KOPT-K1 (cell line): Measurements from ENCODE around the gene ZNF385C.
A peak's percentile ranks its signal among the peaks of the same experiment; 100 is the strongest.

Experiments
- H3K27ac ChIP-seq: fragments of 200-600 bp; sonication (generic); 2 replicates; pipeline ENCODE4 v1.5.1; 2016; ENCODE audit warnings: antibody characterized with exemption, mild to moderate bottlenecking, low read depth, low read length; ENCODE audit not compliant: poor library complexity, severe bottlenecking
- H3K36me3 ChIP-seq: fragments of 200-600 bp; sonication (generic); 2 replicates; pipeline ENCODE4 v1.5.1; 2017; ENCODE audit warnings: antibody characterized with exemption, mild to moderate bottlenecking, low read length, moderate library complexity; ENCODE audit not compliant: insufficient read depth
- H3K9me3 ChIP-seq: fragments of 200-600 bp; sonication (generic); 2 replicates; pipeline ENCODE4 v1.5.1; 2017; ENCODE audit warnings: antibody characterized with exemption, low read length, mild to moderate bottlenecking; ENCODE audit not compliant: insufficient read depth, poor library complexity, severe bottlenecking

ZNF385C gene

DNA sequence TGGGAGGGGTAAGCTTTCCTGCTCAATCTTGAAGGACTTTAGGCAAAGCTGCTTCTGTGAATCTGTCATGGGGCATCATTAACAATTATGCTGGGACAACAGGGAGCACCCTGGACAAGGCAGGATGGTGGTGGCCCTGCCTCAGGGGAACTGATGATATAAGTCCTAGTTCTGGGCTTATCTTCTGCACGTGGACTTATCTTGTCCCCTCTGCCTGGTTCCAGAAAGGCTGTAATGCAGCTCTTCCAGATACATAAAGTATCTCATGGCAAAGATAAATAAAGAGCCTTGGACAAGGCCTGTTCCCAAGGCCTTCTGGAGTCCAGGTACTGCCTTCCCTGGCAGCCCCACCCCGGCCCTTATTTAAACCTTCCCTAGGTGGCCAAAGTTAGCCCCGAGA, 6.0 kb upstream of the ZNF385C start:
- Histone ChIP-seq H3K9me3 (no peaks in the 10 kb centered on the region), H3K27ac (no peak overlapping the region), H3K36me3 (peaks cover 27% of the 10 kb centered on the region; the same call in 1 of the 2 replicates)

DNA sequence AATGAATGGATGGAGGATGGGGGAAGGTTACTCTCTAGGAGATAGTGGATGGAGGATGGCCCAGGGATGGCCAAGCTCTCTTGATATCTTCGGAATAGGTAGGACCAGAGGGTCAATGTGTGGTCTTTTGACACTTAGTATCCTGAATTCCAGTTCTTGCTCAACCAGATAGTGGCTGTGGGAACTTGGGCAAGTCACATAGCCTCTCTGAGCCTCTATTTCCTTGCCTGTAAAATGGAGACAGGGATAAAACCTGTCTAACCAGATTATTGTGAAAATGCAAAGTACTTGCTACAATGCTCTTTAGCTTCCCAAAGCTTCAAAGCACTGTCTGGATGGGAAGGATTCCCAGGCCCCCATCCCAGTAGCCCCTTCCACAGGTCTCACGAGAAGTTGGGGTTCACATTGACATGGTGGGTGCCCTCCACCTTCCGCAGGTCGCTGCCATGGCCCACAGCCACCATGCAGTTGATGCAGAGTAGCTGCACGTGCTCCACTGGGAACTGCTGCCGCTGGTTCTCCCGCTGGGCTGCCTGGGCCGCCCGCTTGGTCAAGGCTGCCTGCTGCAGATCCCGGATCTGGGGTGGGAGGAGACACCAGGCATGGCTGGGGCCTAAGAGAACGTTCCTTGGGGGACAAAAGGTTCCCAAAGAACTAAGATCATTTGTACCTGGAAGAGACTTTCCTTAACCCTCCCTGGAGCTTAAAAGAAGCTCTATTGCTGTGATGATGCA, 5.1 kb upstream of the ZNF385C start:
- H3K9me3 ChIP-seq, result no peaks in the 10 kb centered on the region

DNA sequence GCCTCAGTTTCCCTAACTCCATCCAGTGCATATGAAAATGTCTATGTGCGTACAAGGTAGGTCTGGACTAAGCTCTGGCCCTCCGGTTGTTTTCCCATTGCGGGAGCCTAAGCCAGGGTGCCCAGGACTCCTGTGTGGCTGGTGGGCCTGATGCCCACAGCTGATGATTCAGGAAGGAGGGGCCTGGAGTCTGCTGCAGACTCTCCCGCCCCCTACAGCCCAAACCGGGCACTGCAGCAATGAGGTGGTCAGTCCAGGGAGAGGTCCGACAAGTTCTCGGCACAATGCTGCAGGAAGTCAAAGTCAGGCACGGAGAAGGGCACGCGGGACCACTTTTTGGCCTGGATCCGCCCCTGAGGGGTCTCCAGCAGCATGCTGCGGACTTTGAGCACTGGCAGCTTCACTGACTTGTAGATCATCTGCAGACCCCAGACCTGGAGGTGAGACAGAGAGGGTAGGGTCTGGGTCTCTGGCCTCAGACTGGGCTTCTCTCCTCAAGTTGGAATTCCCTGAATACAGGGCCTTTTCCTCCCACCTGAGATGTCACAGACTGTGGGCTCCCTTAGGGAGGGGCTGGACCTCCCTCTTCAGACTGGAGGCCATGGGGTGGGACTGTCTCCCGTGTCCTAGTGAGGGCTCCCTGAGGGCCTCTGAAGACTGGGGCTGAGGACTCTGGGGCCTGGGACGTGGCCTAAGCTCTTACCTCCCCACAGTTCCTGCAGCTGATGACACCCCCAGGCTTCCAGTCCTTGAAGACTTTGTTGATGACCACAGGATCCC, 3.4 kb upstream of the ZNF385C start:
- H3K9me3 ChIP-seq, result no peaks in the 10 kb centered on the region
- H3K27ac ChIP-seq, result no peak overlapping the region
- peaks cover 19% of the 10 kb centered on the region; the same call in 1 of the 2 replicates for H3K36me3 ChIP-seq

More for the DNA sequence above, 5.1 kb upstream of the ZNF385C start:
- H3K27ac ChIP-seq, result no peak overlapping the region
- H3K36me3 ChIP-seq, result peaks cover 19% of the 10 kb centered on the region; the same call in 1 of the 2 replicates

DNA sequence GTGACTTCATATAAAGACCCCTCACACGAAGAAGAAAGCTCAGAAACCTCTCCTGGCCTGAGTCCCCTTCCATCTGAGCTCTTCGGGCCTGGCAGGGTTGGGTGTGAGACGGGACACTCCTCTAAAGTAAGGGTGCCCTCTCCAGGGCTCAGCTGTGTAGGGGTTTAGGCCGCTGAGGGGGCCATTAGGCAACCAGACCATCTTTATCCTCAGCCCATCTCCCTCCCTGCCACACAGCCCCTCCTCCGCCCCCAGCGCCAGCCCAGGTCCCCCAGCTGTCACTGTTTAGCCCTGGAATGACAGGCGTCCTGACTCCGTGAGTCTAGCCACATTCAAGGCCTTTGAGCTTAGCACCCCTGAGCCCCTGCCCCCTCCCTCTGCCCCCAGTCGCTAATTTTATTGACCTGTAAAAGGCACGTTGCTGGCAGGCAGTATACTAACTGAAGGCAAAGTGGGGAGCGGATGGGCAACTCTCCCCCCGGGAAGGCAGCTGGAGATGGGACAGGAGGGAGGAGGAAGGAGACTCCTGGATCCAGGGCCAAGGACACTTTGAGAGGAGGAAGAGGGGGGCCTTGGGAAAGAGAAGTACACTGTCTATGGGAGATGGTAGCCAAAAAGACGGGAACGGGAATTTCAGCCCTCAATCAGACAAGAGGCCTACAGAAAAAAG, 592 bp upstream of the ZNF385C start:
- no peaks in the 10 kb centered on the region for H3K9me3 ChIP-seq
- H3K27ac ChIP-seq, result no peak overlapping the region

DNA sequence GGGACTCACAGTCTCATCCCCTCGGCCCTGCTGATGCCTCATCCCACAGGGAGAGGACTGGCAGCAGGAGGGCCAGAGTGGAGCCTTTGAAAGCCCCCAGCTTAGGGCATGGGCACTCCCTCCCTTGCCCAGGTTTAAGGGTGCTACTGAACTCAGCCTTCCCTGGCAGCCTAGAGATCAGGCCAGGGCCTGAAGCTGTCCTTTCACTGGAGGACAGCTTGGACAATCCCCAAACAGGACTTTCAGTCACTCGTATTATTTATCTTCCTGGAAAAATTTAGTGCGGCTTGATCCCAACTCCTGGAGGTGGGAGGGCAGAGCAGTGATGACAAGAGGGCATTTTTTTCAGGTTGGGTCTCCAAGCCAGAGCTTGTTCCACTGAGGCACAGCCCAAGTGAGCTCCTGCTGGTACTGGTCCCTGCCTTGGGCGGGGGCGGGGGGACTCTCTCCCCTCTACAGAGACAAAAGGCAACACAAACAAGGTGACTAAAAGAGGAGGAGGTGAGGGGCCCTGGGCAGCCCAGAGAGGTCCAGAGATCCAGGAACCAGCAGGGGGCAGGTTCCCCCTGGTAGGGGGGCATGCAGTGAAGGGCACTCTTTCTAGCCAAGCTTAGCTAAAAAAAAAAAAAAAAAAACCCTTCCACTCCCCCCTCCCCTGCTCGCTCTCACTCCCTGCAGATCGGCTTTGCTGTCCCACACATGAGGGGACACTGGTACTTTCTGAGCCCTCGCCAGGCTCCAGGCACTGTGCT, 1.7 kb downstream of the ZNF385C start:
- Histone ChIP-seq H3K36me3 (no peaks in the 10 kb centered on the region), H3K9me3 (no peaks in the 10 kb centered on the region), H3K27ac (no peak overlapping the region)

More for the DNA sequence above, 592 bp upstream of the ZNF385C start:
- peaks cover 7% of the 10 kb centered on the region; the same call in 1 of the 2 replicates for H3K36me3 ChIP-seq

DNA sequence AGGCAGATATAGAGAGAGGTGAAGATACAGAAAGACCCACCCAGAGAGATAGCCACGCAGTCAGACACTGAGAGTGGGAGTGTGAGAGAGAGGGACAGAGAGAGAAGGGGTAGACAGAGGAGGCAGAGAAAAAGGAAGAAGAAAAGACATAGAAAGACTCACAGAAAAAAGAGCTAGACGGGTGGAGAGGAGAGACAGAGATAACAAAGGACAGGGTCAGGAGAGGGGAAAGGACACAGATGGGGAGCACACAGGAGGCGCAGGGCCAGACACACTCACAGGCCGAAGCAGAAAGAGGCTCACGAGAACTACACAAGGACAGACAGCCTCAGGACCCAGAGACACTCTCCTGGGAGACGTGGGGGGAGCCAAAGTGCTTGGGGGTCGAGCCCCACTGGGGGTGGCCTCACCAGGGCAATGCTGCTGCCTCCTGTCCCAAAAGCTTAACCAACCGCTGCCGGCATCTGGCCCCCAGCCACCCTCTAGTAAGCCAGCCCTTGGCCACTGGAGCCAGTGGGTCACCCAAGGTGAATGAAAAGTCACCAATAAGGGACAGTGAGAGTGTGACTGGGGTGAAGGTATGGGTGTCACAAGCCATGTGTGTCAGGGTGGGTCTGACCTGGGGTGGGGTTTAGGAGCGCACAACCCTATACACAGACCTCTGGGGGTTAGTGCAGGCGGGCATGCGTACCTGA, 3.8 kb downstream of the ZNF385C start:
- H3K27ac ChIP-seq, result no peak overlapping the region
- no peaks in the 10 kb centered on the region for H3K36me3 ChIP-seq
- H3K9me3 ChIP-seq, result no peaks in the 10 kb centered on the region

DNA sequence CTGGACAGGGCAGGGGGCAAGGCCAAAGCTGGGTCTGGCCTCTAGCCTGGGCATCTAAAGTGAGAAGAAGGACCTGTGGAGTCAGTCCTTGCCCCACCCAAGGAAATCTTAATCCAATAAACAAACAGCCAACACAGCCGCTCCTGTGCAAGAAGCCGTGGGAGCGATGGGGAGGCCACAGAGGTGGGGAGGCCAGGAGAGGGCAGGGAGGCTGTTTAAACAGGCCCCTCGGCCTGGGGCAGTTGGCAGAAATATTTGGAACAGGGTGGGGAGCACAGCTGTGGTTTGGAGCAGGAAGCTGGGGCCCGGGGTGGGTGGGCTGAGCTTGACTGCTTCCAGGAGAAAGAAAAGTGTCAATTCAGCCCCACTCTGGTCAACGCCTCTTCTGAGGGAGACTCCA, 5.3 kb downstream of the ZNF385C start:
- no peaks in the 10 kb centered on the region for H3K36me3 ChIP-seq
- peak overlapping the region; percentile 37 for H3K27ac ChIP-seq
- no peaks in the 10 kb centered on the region for H3K9me3 ChIP-seq

DNA sequence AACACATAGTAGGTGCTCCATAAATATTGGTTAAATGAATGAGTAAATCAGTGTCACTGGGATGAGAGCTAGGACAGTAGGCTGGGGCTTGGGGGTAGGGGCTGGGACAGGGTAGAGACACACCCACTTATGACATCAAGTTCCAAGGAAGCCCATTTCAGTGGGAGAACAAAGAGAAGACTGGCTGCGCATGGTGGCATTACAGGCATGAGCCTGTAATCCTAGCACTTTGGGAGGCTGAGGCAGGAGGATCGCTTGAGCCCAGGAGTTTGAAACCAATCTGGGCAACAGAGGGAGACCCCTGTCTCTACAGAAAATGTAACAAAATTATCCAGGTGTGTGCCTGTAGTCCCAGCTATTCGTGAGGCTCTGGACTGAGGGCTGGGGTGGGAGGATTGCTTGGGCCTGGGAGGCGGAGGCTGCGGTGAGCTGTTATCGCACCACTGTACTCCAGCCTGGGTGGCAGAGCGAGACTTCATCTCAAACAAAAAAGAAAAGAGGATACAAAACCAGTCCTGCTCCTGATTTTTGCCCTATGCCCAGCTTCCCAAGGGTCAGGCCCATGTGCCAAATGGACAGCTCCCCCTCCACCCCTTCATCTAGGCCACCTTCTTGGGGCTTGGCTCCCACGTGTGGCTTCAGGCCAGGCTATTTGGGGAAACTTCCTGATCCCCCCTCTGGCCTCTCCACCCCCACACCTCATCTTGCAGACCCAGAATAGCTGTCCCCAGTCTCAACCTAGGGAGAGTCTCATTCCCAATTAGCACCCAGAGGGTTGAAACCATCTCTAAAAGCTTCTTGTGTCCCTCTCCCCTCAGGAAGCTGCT, 7.1 kb downstream of the ZNF385C start:
- Histone ChIP-seq H3K27ac (no peak overlapping the region), H3K36me3 (no peaks in the 10 kb centered on the region), H3K9me3 (no peaks in the 10 kb centered on the region)

DNA sequence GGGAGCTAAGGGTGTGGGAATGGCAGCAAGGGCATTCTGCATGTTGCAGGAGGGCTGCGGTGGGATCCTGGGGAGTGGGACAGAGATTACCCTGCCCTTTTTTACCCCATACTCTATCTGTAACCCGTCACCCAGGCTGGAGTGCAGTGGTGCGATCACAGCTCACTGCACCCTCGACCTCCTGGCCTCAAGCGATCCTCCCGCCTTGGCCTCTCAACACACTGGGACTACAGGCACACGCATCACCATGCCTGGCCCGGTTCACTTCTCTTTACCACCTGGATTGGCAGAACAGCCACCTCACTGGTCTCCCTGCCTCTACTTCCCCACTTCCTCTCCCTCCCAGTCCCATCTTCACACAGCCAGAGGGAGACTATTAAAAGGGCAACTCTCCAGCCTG, 9.5 kb downstream of the ZNF385C start:
- Histone ChIP-seq H3K36me3 (no peaks in the 10 kb centered on the region), H3K9me3 (no peaks in the 10 kb centered on the region), H3K27ac (no peak overlapping the region)

DNA sequence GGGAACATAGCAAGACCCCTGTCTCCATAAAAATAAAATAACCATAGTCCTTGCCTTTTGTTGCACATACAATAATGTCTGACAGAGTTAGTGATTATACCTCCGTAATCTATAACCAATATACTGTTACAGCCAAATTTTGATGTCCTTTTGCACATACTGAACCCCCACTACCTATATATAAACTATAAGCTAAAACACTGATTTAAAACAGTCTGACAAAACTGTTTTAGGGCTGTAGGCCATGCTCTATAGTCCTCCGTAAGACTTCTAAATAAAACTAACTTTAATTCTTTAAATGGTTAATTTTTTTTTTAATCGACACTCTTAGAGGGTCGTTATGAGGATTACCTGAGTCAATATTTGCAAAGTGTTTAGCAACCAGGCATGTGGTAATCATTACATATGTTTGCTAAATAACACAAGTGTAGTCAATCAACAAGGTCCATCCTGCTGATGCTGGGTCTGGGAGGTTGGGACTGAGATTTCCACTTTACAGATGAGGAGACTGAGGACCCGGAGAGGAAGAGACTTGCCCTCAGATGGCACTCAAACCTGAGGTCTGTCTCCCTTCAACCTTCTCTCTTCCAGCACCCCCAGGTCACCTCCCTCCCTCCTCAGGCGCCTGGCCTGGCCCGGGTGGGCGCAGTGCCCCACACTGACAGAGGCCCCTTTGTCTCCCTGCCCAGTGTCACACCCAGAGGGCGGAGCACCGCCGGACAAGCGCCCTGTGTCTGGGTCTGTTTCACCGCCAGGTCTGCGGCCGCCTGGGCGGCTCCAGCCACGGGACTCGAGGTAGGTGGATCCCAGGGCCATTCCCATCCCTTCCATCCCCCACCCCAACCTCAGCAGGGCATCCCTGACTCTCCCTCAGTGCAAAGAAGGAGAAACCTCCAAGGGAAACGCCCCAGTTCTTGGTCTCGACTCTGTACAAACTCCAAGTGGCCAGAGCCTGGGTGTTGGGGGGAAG, 10.3 kb downstream of the ZNF385C start:
- Histone ChIP-seq H3K9me3 (no peaks in the 10 kb centered on the region), H3K36me3 (no peaks in the 10 kb centered on the region), H3K27ac (no peak overlapping the region)

DNA sequence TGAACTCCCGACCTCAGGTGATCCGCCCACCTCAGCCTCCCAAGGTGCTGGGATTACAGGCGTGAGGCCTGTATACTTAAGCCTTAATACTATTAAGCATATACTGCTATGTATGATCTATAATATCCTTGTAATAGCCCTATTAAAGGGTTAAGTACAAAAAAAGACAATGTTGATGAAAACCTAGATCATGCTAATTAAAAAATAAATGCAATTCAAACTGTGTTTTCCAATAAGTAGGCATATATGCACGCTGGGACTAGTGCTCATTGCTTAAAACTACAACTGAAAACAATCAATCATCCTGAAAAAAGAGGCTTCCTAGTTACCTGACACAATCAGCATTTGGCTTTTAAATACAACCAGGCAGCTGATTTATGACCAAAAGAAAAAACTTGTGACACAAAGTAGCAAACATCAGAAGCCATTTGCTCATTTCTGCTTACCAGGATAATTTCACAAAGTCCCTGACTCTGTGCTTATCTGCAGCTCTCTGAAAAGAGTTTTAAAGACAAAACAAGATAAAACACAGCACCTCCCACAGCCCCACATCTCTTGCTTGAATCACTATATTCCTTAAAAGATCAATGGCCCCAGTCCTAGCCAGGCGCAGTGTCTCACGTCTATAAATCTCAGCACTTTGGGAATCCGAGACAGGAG, 11.1 kb downstream of the ZNF385C start:
- H3K9me3 ChIP-seq, result no peaks in the 10 kb centered on the region
- H3K27ac ChIP-seq, result no peak overlapping the region
- no peaks in the 10 kb centered on the region for H3K36me3 ChIP-seq

DNA sequence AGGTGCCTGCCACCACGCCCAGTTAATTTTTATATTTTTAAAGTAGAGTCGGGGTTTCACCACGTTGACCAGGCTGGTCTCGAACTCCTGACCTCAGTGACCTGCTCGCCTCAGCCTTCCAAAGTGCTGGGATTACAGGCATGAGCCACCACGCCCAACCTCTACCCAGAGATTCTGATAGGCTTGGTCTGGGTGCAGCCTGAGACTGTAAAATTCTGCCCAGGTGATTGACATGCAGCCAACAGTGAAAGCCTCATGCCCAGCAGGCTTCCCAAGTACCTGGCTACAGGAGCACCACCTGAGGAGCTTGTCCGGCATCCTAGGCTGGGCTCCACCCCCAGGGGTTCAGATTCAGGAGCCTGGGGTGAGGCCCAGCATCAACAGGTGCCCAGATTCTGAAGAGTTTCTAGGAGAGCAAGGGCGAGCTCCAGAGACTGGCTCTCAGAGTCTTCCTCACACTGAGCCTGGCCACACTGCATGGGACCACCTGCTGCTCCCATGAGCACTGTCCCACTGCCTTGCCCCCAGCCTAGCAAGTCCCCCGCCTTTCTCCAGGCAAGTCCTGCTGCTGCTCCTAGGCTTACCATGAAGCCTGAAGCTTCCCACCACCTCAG, 16.6 kb downstream of the ZNF385C start:
- H3K27ac ChIP-seq, result no peak overlapping the region
- H3K36me3 ChIP-seq, result 0 out of 2 replicates have a peak, but pooled peaks cover 3% of the 10 kb centered on the region
- no peaks in the 10 kb centered on the region for H3K9me3 ChIP-seq
